HEK293 (cell line): ENCODE results near the gene RBM26.

Experiments used
- CTCF ChIA-PET: fragments of 350-600 bp; formaldehyde crosslinking; extraction: SDS; loops from one replicate; lab custom pipeline; 2021; ENCODE audit warnings: antibody characterized with exemption; lab: Yijun Ruan, JAX
- POLR2A ChIA-PET: fragments of 300-600 bp; formaldehyde crosslinking; extraction: SDS; loops from one replicate; lab custom pipeline; 2020; ENCODE audit warnings: antibody characterized with exemption, inconsistent platforms; lab: Yijun Ruan, JAX
- H3K27ac ChIP-seq: fragments of 200-500 bp; sonication (Bioruptor generic); 2 replicates; pipeline ENCODE4 v1.5.1; 2014; ENCODE audit warnings: low read depth, low read length, control low read depth, inconsistent platforms; ENCODE audit errors: extremely low read depth
- H3K36me3 ChIP-seq, 2 experiments: fragments of 200-500 bp in 1 of 2; sonication (Bioruptor generic) in 1 of 2; 1 replicate in 1 of 2; 2 replicates in 1 of 2; pipeline ENCODE4 v1.5.1; 2014 to 2017; ENCODE audit warnings: inconsistent platforms in 2 of 2, low read length in 2 of 2; ENCODE audit not compliant: control insufficient read depth in 2 of 2, insufficient read depth in 1 of 2
- H3K4me1 ChIP-seq: fragments of 200-500 bp; sonication (Bioruptor generic); 2 replicates; pipeline ENCODE4 v1.5.1; 2014; ENCODE audit warnings: mild to moderate bottlenecking, low read length, inconsistent platforms; ENCODE audit not compliant: control insufficient read depth, insufficient read depth
- H3K4me3 ChIP-seq: 2 replicates; pipeline ENCODE4 v1.5.1; 2011; ENCODE audit warnings: low read depth, mild to moderate bottlenecking, control low read depth, low read length, moderate library complexity
- H3K9me3 ChIP-seq: fragments of 200-500 bp; sonication (Bioruptor generic); 2 replicates; pipeline ENCODE4 v1.5.1; 2014; ENCODE audit warnings: low read depth, low read length, inconsistent platforms; ENCODE audit not compliant: control insufficient read depth, insufficient read depth
- HOXA7 ChIP-seq: sonication (generic); formaldehyde crosslinking; IDR thresholded peaks from 2 replicates; pipeline ENCODE4 v1.8.1; 2022; ENCODE audit warnings: missing genetic modification reagents, borderline replicate concordance
- KLF1 ChIP-seq: fragments of 450-650 bp; formaldehyde crosslinking; IDR thresholded peaks from 2 replicates; pipeline ENCODE4 v1.5.1; 2016; ENCODE audit warnings: missing biosample characterization, missing genetic modification characterization
- MZF1 ChIP-seq: fragments of 450-650 bp; formaldehyde crosslinking; IDR thresholded peaks from 2 replicates; pipeline ENCODE4 v1.5.1; 2017; ENCODE audit warnings: missing biosample characterization, missing genetic modification characterization, borderline replicate concordance
- SCRT2 ChIP-seq: fragments of 450-650 bp; formaldehyde crosslinking; IDR thresholded peaks from 2 replicates; pipeline ENCODE4 v1.5.1; 2016; ENCODE audit warnings: missing biosample characterization, missing genetic modification characterization
- WT1 ChIP-seq: fragments of 450-650 bp; formaldehyde crosslinking; IDR thresholded peaks from 2 replicates; pipeline ENCODE4 v1.5.1; 2016; ENCODE audit warnings: missing biosample characterization, missing genetic modification characterization
- ZBTB17 ChIP-seq: fragments of 450-650 bp; formaldehyde crosslinking; IDR thresholded peaks from 2 replicates; pipeline ENCODE4 v1.5.1; 2016; ENCODE audit warnings: missing biosample characterization, missing genetic modification characterization
- ZBTB7A ChIP-seq: fragments of 450-650 bp; formaldehyde crosslinking; IDR thresholded peaks from 2 replicates; pipeline ENCODE4 v1.5.1; 2016; ENCODE audit warnings: low read depth, missing biosample characterization, missing genetic modification characterization
- ZFP69B ChIP-seq: fragments of 450-650 bp; formaldehyde crosslinking; IDR thresholded peaks from 2 replicates; pipeline ENCODE4 v1.5.1; 2016; ENCODE audit warnings: missing biosample characterization, missing genetic modification characterization
- ZIC2 ChIP-seq: fragments of 450-650 bp; formaldehyde crosslinking; IDR thresholded peaks from 2 replicates; pipeline ENCODE4 v1.5.1; 2016; ENCODE audit warnings: missing biosample characterization, missing genetic modification characterization
- ZNF16 ChIP-seq: fragments of 450-650 bp; formaldehyde crosslinking; IDR thresholded peaks from 2 replicates; pipeline ENCODE4 v1.5.1; 2016; ENCODE audit warnings: low read depth, missing biosample characterization, missing genetic modification characterization
- ZNF19 ChIP-seq: fragments of 450-650 bp; formaldehyde crosslinking; IDR thresholded peaks from 2 replicates; pipeline ENCODE4; 2016; ENCODE audit warnings: missing biosample characterization, missing genetic modification characterization, low read depth
- ZNF423 ChIP-seq: fragments of 450-650 bp; formaldehyde crosslinking; IDR thresholded peaks from 2 replicates; pipeline ENCODE4 v1.5.1; 2016; ENCODE audit warnings: missing biosample characterization, missing genetic modification characterization
- ZNF610 ChIP-seq: fragments of 450-650 bp; formaldehyde crosslinking; IDR thresholded peaks from 2 replicates; pipeline ENCODE4 v1.5.1; 2016; ENCODE audit warnings: missing biosample characterization, missing genetic modification characterization, borderline replicate concordance
- ZNF621 ChIP-seq: fragments of 450-650 bp; formaldehyde crosslinking; IDR thresholded peaks from 2 replicates; pipeline ENCODE4 v1.5.1; 2017; ENCODE audit warnings: missing biosample characterization, missing genetic modification characterization
- ZNF776 ChIP-seq: fragments of 450-650 bp; formaldehyde crosslinking; IDR thresholded peaks from 2 replicates; pipeline ENCODE4 v1.5.0; 2017; ENCODE audit warnings: missing biosample characterization, missing genetic modification characterization, borderline replicate concordance
- TF ChIP-seq, protein P1 (sequence below): fragments of 450-650 bp; formaldehyde crosslinking; IDR thresholded peaks from 2 replicates; pipeline ENCODE4 v1.5.1; 2016; ENCODE audit warnings: missing biosample characterization, missing genetic modification characterization
- TF ChIP-seq, protein P2 (sequence below): fragments of 450-650 bp; formaldehyde crosslinking; IDR thresholded peaks from 2 replicates; pipeline ENCODE4 v1.5.1; 2016; ENCODE audit warnings: missing biosample characterization, missing genetic modification characterization, low read depth
- TF ChIP-seq, protein P3 (sequence below): fragments of 450-650 bp; formaldehyde crosslinking; IDR thresholded peaks from 2 replicates; pipeline ENCODE4 v1.5.1; 2016; ENCODE audit warnings: missing biosample characterization, missing genetic modification characterization, borderline replicate concordance
- TF ChIP-seq, protein P4 (sequence below): fragments of 450-650 bp; formaldehyde crosslinking; IDR thresholded peaks from 2 replicates; pipeline ENCODE4 v1.5.1; 2016; ENCODE audit warnings: missing biosample characterization, missing genetic modification characterization
- TF ChIP-seq, protein P5 (sequence below): fragments of 450-650 bp; formaldehyde crosslinking; IDR thresholded peaks from 2 replicates; pipeline ENCODE4 v1.5.1; 2016; ENCODE audit warnings: missing biosample characterization, missing genetic modification characterization
- TF ChIP-seq, protein P6 (sequence below): fragments of 450-650 bp; formaldehyde crosslinking; IDR thresholded peaks from 2 replicates; pipeline ENCODE4 v1.5.1; 2016; ENCODE audit warnings: missing biosample characterization, missing genetic modification characterization

The RBM26 gene

DNA sequence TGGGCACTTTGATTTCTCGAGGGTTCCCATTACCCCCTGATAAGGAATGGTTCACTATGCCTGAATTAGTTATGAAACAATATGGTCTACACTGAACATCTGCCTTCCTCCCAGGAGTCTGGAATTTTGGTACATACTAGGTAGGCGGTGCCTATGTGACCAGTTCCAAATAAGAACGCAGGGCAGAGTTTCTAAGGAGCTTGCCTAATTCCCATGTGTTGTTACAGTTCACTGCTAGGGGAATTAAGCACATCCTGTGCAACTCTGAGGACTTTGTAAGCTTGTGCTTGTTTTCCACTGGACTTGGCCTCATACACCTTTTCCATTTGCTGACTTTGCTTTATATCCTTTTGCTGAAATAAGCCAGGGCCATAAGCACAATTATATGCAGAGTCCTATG is 29.2 kb downstream of the RBM26 start:
- Histone ChIP-seq H3K36me3 (peaks cover 0 to 52% of the 10 kb centered on the region in 2 experiments; a peak in 2 of 3 replicates), H3K27ac (no peak overlapping the region), H3K9me3 (no peaks in the 10 kb centered on the region), H3K4me3 (no peak overlapping the region), H3K4me1 (no peaks in the 10 kb centered on the region)
- CTCF ChIA-PET = interaction anchor here (0.6 kb wide), 2 partner anchors 318 to 1640 kb away, joined by 3 to 4 read pairs; no protein-coding TSS in a partner anchor
- POLR2A ChIA-PET = no interaction called here
- no peak for TF ChIP-seq ZNF776 (tag by site-specific recombination)
- TF ChIP-seq, protein P1, sequence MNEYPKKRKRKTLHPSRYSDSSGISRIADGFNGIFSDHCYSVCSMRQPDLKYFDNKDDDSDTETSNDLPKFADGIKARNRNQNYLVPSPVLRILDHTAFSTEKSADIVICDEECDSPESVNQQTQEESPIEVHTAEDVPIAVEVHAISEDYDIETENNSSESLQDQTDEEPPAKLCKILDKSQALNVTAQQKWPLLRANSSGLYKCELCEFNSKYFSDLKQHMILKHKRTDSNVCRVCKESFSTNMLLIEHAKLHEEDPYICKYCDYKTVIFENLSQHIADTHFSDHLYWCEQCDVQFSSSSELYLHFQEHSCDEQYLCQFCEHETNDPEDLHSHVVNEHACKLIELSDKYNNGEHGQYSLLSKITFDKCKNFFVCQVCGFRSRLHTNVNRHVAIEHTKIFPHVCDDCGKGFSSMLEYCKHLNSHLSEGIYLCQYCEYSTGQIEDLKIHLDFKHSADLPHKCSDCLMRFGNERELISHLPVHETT = no peak

DNA sequence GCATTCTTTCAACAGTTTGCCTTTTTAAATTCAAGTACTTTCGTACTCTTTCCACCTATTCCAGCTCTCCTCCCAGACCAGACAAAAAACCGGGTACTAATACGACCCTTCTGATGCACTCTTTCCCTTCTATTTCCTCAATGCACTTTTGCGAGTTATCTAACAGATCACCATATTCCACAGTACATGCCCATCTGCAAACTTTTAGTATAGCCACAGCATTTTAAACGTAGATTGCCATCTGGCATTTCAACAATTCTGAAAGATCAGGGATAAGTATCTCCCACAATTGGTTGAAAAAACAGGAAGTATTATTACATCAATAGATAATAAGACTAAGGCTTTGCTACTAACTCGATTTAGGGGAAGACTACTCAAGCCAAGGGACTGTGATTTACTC is 31.5 kb downstream of the RBM26 start:
- H3K4me3 ChIP-seq = no peak overlapping the region
- peaks cover 5 to 75% of the 10 kb centered on the region in 2 experiments for H3K36me3 ChIP-seq
- POLR2A ChIA-PET = no interaction called here
- CTCF ChIA-PET = interaction anchor here (0.6 kb wide), 1 partner anchor 21 kb away, joined by 4 read pairs; no protein-coding TSS in a partner anchor
- H3K9me3 ChIP-seq = no peaks in the 10 kb centered on the region
- H3K4me1 ChIP-seq = no peaks in the 10 kb centered on the region
- H3K27ac ChIP-seq = no peak overlapping the region
- TF ChIP-seq, protein P2, sequence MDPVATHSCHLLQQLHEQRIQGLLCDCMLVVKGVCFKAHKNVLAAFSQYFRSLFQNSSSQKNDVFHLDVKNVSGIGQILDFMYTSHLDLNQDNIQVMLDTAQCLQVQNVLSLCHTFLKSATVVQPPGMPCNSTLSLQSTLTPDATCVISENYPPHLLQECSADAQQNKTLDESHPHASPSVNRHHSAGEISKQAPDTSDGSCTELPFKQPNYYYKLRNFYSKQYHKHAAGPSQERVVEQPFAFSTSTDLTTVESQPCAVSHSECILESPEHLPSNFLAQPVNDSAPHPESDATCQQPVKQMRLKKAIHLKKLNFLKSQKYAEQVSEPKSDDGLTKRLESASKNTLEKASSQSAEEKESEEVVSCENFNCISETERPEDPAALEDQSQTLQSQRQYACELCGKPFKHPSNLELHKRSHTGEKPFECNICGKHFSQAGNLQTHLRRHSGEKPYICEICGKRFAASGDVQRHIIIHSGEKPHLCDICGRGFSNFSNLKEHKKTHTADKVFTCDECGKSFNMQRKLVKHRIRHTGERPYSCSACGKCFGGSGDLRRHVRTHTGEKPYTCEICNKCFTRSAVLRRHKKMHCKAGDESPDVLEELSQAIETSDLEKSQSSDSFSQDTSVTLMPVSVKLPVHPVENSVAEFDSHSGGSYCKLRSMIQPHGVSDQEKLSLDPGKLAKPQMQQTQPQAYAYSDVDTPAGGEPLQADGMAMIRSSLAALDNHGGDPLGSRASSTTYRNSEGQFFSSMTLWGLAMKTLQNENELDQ (tag by site-specific recombination) = no peak
- TF ChIP-seq, protein P3, sequence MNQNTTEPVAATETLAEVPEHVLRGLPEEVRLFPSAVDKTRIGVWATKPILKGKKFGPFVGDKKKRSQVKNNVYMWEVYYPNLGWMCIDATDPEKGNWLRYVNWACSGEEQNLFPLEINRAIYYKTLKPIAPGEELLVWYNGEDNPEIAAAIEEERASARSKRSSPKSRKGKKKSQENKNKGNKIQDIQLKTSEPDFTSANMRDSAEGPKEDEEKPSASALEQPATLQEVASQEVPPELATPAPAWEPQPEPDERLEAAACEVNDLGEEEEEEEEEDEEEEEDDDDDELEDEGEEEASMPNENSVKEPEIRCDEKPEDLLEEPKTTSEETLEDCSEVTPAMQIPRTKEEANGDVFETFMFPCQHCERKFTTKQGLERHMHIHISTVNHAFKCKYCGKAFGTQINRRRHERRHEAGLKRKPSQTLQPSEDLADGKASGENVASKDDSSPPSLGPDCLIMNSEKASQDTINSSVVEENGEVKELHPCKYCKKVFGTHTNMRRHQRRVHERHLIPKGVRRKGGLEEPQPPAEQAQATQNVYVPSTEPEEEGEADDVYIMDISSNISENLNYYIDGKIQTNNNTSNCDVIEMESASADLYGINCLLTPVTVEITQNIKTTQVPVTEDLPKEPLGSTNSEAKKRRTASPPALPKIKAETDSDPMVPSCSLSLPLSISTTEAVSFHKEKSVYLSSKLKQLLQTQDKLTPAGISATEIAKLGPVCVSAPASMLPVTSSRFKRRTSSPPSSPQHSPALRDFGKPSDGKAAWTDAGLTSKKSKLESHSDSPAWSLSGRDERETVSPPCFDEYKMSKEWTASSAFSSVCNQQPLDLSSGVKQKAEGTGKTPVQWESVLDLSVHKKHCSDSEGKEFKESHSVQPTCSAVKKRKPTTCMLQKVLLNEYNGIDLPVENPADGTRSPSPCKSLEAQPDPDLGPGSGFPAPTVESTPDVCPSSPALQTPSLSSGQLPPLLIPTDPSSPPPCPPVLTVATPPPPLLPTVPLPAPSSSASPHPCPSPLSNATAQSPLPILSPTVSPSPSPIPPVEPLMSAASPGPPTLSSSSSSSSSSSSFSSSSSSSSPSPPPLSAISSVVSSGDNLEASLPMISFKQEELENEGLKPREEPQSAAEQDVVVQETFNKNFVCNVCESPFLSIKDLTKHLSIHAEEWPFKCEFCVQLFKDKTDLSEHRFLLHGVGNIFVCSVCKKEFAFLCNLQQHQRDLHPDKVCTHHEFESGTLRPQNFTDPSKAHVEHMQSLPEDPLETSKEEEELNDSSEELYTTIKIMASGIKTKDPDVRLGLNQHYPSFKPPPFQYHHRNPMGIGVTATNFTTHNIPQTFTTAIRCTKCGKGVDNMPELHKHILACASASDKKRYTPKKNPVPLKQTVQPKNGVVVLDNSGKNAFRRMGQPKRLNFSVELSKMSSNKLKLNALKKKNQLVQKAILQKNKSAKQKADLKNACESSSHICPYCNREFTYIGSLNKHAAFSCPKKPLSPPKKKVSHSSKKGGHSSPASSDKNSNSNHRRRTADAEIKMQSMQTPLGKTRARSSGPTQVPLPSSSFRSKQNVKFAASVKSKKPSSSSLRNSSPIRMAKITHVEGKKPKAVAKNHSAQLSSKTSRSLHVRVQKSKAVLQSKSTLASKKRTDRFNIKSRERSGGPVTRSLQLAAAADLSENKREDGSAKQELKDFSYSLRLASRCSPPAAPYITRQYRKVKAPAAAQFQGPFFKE (tag by site-specific recombination) = no peak
- TF ChIP-seq ZBTB17 (tag by site-specific recombination) (no peak), ZNF16 (no peak), ZNF610 (tag by site-specific recombination) (no peak), WT1 (no peak), ZIC2 (tag by site-specific recombination) (no peak), MZF1 (tag by site-specific recombination) (no peak), ZBTB7A (tag by site-specific recombination) (no peak), SCRT2 (tag by site-specific recombination) (no peak), ZNF621 (tag by site-specific recombination) (no peak), ZNF19 (tag by site-specific recombination) (no peak), HOXA7 (no peak), ZFP69B (tag by site-specific recombination) (no peak), ZNF423 (no peak), KLF1 (no peak)
- TF ChIP-seq, protein P4, sequence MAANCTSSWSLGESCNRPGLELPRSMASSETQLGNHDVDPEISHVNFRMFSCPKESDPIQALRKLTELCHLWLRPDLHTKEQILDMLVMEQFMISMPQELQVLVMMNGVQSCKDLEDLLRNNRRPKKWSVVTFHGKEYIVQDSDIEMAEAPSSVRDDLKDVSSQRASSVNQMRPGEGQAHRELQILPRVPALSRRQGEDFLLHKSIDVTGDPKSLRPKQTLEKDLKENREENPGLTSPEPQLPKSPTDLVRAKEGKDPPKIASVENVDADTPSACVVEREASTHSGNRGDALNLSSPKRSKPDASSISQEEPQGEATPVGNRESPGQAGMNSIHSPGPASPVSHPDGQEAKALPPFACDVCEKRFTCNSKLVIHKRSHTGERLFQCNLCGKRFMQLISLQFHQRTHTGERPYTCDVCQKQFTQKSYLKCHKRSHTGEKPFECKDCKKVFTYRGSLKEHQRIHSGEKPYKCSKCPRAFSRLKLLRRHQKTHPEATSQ = no peak
- TF ChIP-seq, protein P5, sequence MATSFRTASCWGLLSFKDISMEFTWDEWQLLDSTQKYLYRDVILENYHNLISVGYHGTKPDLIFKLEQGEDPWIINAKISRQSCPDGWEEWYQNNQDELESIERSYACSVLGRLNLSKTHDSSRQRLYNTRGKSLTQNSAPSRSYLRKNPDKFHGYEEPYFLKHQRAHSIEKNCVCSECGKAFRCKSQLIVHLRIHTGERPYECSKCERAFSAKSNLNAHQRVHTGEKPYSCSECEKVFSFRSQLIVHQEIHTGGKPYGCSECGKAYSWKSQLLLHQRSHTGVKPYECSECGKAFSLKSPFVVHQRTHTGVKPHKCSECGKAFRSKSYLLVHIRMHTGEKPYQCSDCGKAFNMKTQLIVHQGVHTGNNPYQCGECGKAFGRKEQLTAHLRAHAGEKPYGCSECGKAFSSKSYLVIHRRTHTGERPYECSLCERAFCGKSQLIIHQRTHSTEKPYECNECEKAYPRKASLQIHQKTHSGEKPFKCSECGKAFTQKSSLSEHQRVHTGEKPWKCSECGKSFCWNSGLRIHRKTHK (tag by site-specific recombination) = no peak
- TF ChIP-seq, protein P6, sequence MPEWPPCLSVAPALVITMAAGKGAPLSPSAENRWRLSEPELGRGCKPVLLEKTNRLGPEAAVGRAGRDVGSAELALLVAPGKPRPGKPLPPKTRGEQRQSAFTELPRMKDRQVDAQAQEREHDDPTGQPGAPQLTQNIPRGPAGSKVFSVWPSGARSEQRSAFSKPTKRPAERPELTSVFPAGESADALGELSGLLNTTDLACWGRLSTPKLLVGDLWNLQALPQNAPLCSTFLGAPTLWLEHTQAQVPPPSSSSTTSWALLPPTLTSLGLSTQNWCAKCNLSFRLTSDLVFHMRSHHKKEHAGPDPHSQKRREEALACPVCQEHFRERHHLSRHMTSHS = no peak
